ENCODE data around the gene SORCS2. TPM values are rescaled to one million over a fixed set of nuclear protein-coding genes. Genes with fewer than 3 reads are reported as not detected.

The SORCS2 gene
- total and polyA plus RNA-seq, 2 of the 4 experiments (the other 2 are of a cell fraction), result 0.36 to 0.62 TPM

DNA sequence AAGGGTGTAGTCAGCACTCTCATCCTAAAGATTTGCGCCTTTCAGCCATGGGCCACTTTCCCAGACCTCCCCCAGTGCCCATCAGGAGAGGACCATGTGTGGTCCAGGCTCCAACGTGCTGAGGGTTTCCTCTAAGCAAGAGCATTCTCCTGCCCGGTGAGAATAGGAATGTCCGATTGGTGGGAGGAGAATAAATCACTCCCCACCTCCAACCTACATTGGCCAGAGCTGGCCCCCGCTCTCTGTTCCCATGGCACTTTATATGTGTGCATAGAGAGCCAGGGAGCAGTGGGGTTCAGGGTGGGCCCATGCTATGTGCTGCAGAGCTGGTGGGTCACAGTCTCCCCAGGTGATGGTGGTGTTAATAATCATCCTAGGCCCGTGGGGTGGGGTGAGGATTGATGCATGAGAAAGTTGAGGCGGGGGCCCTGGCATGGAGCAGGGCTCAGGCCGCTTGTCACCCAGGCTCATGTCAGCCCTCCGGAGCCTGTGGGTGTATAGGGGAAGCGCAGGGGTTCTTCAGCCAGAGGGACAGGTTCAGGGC is 6.8 kb upstream of the SORCS2 start:
- no peak overlapping the region for H2BK20ac ChIP-seq (ENCODE audit: low read depth, low read length)
- H3K56ac ChIP-seq (ENCODE audit: extremely low read depth, insufficient read depth, low read length), result no peak overlapping the region
- ATAC-seq (ENCODE audit: low read depth) (no peak), DNase-seq (no peak)
- H3K27me3 ChIP-seq (ENCODE audit: control insufficient read depth, insufficient read depth, low read length), result peaks cover 55% of the 10 kb centered on the region
- no peak overlapping the region for H4K8ac ChIP-seq (ENCODE audit: low read depth in 2 of 2, low read length in 2 of 2)
- no peak overlapping the region for H3K4ac ChIP-seq (ENCODE audit: low read depth, low read length)
- no peak overlapping the region for H3K14ac ChIP-seq (replicated peaks; ENCODE audit: low read depth, low read length)
- BruUV-seq (replicated peaks), result no TSS peak
- no peak overlapping the region for H3K23ac ChIP-seq (ENCODE audit: low read depth, low read length)
- ChIA-PET POLR2A (ENCODE audit: unreplicated experiment) (no interaction called here), CTCF (no interaction called here)
- H3K4me1 ChIP-seq (ENCODE audit: control insufficient read depth, insufficient read depth, low read length), result no peaks in the 10 kb centered on the region
- intact Hi-C loops (cut with micrococcal nuclease) (no loop called here), dilution Hi-C loops (cut with HindIII; ENCODE audit: low sequenced_read_pairs, unreplicated experiment) (no loop called here), in situ Hi-C loops (cut with MboI; ENCODE audit: low sequenced_read_pairs) (no loop called here)
- H3K9me1 ChIP-seq (ENCODE audit: insufficient read depth, low read length), result no peaks in the 10 kb centered on the region
- H4K91ac ChIP-seq (ENCODE audit: insufficient read depth, low read depth, low read length), result no peak overlapping the region
- WGBS, 2 experiments (ENCODE audit: extremely low coverage in 2 of 2, insufficient read length in 1 of 2), result no CpG with 5 or more reads among the region's 10 CpGs
- H2BK15ac ChIP-seq (ENCODE audit: low read depth, low read length), result no peak overlapping the region
- no peak overlapping the region for H3K27ac ChIP-seq (ENCODE audit: insufficient read depth, low read length)
- H3K9ac ChIP-seq (ENCODE audit: low read depth, low read length), result no peak overlapping the region
- no peak overlapping the region for H4K5ac ChIP-seq (ENCODE audit: low read depth, low read length)
- TF ChIP-seq, protein P1, sequence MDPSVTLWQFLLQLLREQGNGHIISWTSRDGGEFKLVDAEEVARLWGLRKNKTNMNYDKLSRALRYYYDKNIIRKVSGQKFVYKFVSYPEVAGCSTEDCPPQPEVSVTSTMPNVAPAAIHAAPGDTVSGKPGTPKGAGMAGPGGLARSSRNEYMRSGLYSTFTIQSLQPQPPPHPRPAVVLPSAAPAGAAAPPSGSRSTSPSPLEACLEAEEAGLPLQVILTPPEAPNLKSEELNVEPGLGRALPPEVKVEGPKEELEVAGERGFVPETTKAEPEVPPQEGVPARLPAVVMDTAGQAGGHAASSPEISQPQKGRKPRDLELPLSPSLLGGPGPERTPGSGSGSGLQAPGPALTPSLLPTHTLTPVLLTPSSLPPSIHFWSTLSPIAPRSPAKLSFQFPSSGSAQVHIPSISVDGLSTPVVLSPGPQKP (IDR thresholded peaks at IDR 0.05; ENCODE audit: borderline replicate concordance, low read depth, low read length), result no peak
- TF ChIP-seq RCOR1 (IDR thresholded peaks at IDR 0.05; ENCODE audit: insufficient replicate concordance, low read length) (no peak), FOS (IDR thresholded peaks at IDR 0.05; ENCODE audit: low read depth, low read length) (no peak), RAD21 (IDR thresholded peaks at IDR 0.05; ENCODE audit: low read length) (no peak), NFE2L2 (IDR thresholded peaks at IDR 0.05; ENCODE audit: low read depth, low read length) (no peak), CEBPB (IDR thresholded peaks at IDR 0.05; ENCODE audit: low read depth, low read length) (no peak)
- TF ChIP-seq, protein P2, sequence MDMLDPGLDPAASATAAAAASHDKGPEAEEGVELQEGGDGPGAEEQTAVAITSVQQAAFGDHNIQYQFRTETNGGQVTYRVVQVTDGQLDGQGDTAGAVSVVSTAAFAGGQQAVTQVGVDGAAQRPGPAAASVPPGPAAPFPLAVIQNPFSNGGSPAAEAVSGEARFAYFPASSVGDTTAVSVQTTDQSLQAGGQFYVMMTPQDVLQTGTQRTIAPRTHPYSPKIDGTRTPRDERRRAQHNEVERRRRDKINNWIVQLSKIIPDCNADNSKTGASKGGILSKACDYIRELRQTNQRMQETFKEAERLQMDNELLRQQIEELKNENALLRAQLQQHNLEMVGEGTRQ (IDR thresholded peaks at IDR 0.05; ENCODE audit: low read depth, low read length), result no peak
- H2AK9ac ChIP-seq (replicated peaks; ENCODE audit: low read depth, low read length, poor library complexity), result no peak overlapping the region
- H2AK5ac ChIP-seq (ENCODE audit: low read depth, low read length), result no peak overlapping the region
- no peak overlapping the region for H2BK5ac ChIP-seq (ENCODE audit: low read depth, low read length, poor library complexity, severe bottlenecking)
- peaks cover 2% of the 10 kb centered on the region for H3K9me3 ChIP-seq (ENCODE audit: control insufficient read depth, insufficient read depth, low read length)
- H2AFZ ChIP-seq (replicated peaks; ENCODE audit: low read length, poor library complexity), result no peak overlapping the region
- H3K79me1 ChIP-seq (ENCODE audit: low read depth in 1 of 2, low read length in 2 of 2), result no peaks in the 10 kb centered on the region
- H4K20me1 ChIP-seq (ENCODE audit: insufficient read depth, low read length), result peaks cover 3% of the 10 kb centered on the region; the same call in 1 of the 2 replicates
- H3K18ac ChIP-seq (ENCODE audit: low read depth, low read length), result no peak overlapping the region
- no peak overlapping the region for H2BK120ac ChIP-seq (ENCODE audit: low read depth, low read length)
- no peak overlapping the region for H3K4me2 ChIP-seq (ENCODE audit: low read depth, low read length)
- H3K4me3 ChIP-seq (ENCODE audit: insufficient read depth, low read depth, low read length), result no peak overlapping the region
- no peaks in the 10 kb centered on the region for H3K36me3 ChIP-seq (ENCODE audit: control insufficient read depth, insufficient read depth, low read length)
